Stimulated activated CD4-positive, alpha-beta T cell treated with anti-CD3 and anti-CD28 coated beads, Interleukin-2, amount 100 ng/mL, for 4 hours (primary cell): Measurements from ENCODE around the gene COPE.
"Not testable (repeated sequence)": the region's sequence is repeated elsewhere in the genome, so short reads cannot be mapped to it uniquely, and the experiment has no call there.

Source experiments
- DNase-seq: peaks from one replicate; pipeline ENCODE4 v3.0.0-alpha.2; 2020; ENCODE audit warnings: low read depth

Gene COPE

GRCh38 chr19:18908917-18909619 lies 10.1 kb downstream of the COPE start:
- no peak for DNase-seq

- DNase-seq: no peak
These were observed 12.3 kb downstream of the COPE start for GRCh38 chr19:18906605-18907519.

- DNase-seq: no peak
These were observed 13.5 kb downstream of the COPE start for GRCh38 chr19:18905513-18906236.

- no peak for DNase-seq
These were observed 14.1 kb downstream of the COPE start for GRCh38 chr19:18905058-18905456.

- DNase-seq: no peak
These were observed 14.7 kb downstream of the COPE start for GRCh38 chr19:18904334-18905057.

- no peak for DNase-seq
These were observed 15.8 kb downstream of the COPE start for GRCh38 chr19:18903156-18904037.

- not testable (repeated sequence) for DNase-seq
These were observed 16.7 kb downstream of the COPE start for GRCh38 chr19:18902519-18902918.

- DNase-seq: no peak
These were observed 17.7 kb downstream of the COPE start for GRCh38 chr19:18901491-18901890.

- no peak for DNase-seq
These were observed 18.3 kb downstream of the COPE start for GRCh38 chr19:18900700-18901481.

GRCh38 chr19:18899624-18900560 lies 19.3 kb downstream of the COPE start:
- DNase-seq: no peak

GRCh38 chr19:18898607-18899408 lies 20.4 kb downstream of the COPE start:
- DNase-seq: no peak

- DNase-seq: no peak
These were observed 21.0 kb downstream of the COPE start for GRCh38 chr19:18898081-18898606.

GRCh38 chr19:18897094-18898029 lies 21.8 kb downstream of the COPE start:
- no peak for DNase-seq

GRCh38 chr19:18896421-18896841 lies 22.8 kb downstream of the COPE start:
- no peak for DNase-seq

- DNase-seq: no peak
These were observed 23.3 kb downstream of the COPE start, which contains the start of gene CERS1 for GRCh38 chr19:18895824-18896341. CERS1 (minus strand) TSS chr19:18896158; CDS start chr19:18896072, 86 bp downstream.
